Lung (tissue), 12 donors: ENCODE results near the gene USH1G. TPM values are rescaled to one million over a fixed set of nuclear protein-coding genes. Genes with fewer than 3 reads are reported as not detected.
A peak's percentile ranks its signal among the peaks of the same experiment; 100 is the strongest.

Experiments
- ATAC-seq: fragments of 200-7000 bp; cut with Tn5 transposase; one replicate; pipeline ENCODE4 v1.9.1; 2020; ENCODE audit warnings: moderate number of reproducible peaks; ENCODE audit not compliant: insufficient read depth, low FRiP score
- DNase-seq, 3 donors: peaks; one replicate each; pipeline ENCODE4 v3.0.0-alpha.2; 2013 to 2017
- H3K27ac ChIP-seq, 2 donors: one replicate each; pipeline ENCODE4 v1.5.1; 2013; ENCODE audit warnings: mild to moderate bottlenecking in 2 of 2, moderate library complexity in 2 of 2, control low read depth in 1 of 2, inconsistent platforms in 1 of 2, low read depth in 1 of 2, low read length in 1 of 2
- H3K27me3 ChIP-seq, 3 donors: one replicate each; pipeline ENCODE4 v1.5.1; 2013; ENCODE audit warnings: low read length in 2 of 3; ENCODE audit not compliant: control insufficient read depth in 3 of 3, insufficient read depth in 3 of 3
- H3K36me3 ChIP-seq, 4 donors: one replicate each; pipeline ENCODE4 v1.5.1; 2013; ENCODE audit warnings: low read length in 4 of 4, mild to moderate bottlenecking in 1 of 4, moderate library complexity in 1 of 4; ENCODE audit not compliant: control insufficient read depth in 4 of 4, insufficient read depth in 4 of 4
- H3K4me1 ChIP-seq, 5 donors: one replicate each; pipeline ENCODE4 v1.5.1; 2013; ENCODE audit warnings: low read length in 5 of 5, mild to moderate bottlenecking in 2 of 5, moderate library complexity in 1 of 5; ENCODE audit not compliant: control insufficient read depth in 5 of 5, insufficient read depth in 5 of 5
- H3K4me3 ChIP-seq: one replicate; pipeline ENCODE4 v1.5.1; 2013; ENCODE audit warnings: mild to moderate bottlenecking, control low read depth, moderate library complexity
- H3K9ac ChIP-seq, 2 donors: one replicate each; pipeline ENCODE4 v1.5.1; 2013; ENCODE audit warnings: low read length in 2 of 2, control low read depth in 1 of 2; ENCODE audit not compliant: insufficient read depth in 1 of 2
- H3K9me3 ChIP-seq, 4 donors: one replicate each; pipeline ENCODE4 v1.5.1; 2013; ENCODE audit warnings: low read length in 3 of 4, mild to moderate bottlenecking in 1 of 4, moderate library complexity in 1 of 4; ENCODE audit not compliant: control insufficient read depth in 4 of 4, insufficient read depth in 3 of 4
- CTCF ChIP-seq: IDR thresholded peaks from 2 replicates; pipeline ENCODE4 v1.5.1; 2012; ENCODE audit warnings: mild to moderate bottlenecking; ENCODE audit errors: control extremely low read depth, extremely low read depth
- WGBS, 2 donors: extraction: QIAGEN DNeasy Blood & Tissue Kit; methylation state at CpG; one replicate each; pipeline ENCODE4 v1.1.7; 2013; 5-methylcytosine and 5-hydroxymethylcytosine counted together
- polyA plus RNA-seq, 2 donors: library from polyadenylated mRNA; stranded (reverse); fragments of 200-250 nt; gene quantifications; one replicate each; pipeline ENCODE4 v1.2.1, GENCODE V29; 2013
- total RNA-seq, 2 donors: library from RNA; depleted of rRNA in 1 of 2; stranded (reverse); fragments of >200 nt in 1 of 2; gene quantifications; one replicate each; pipeline ENCODE4 v1.2.1, GENCODE V29; 2014 to 2021
- donor health status: control.
- donor health status: control.
- donor health status: Bipolar disorder and iron deficiency.
- donor health status: healthy.
- donor health status: DM: yes; HTN: yes; CAD: no.

USH1G gene
- total and polyA plus RNA-seq, 4 donors: 0.01 TPM; not detected in 3

- DNase-seq: no peak
- Histone ChIP-seq H3K36me3 (no peaks in the 10 kb centered on the region), H3K27ac (no peak overlapping the region), H3K4me1 (peaks cover 0 to 18% (median 2%) of the 10 kb centered on the region in 5 donors), H3K4me3 (no peak overlapping the region), H3K9ac (no peak overlapping the region), H3K9me3 (no peaks in the 10 kb centered on the region), H3K27me3 (no peaks in the 10 kb centered on the region)
- WGBS, 2 donors: 55 to 77% methylated on average over 6 of the region's 6 CpGs
- ATAC-seq: no peak
- no peak for TF ChIP-seq CTCF
These were observed 47.0 kb downstream of the USH1G start for GRCh38 chr17:74875977-74876593.

GRCh38 chr17:74875155-74875976, 47.7 kb downstream of the USH1G start:
- Histone ChIP-seq H3K4me1 (peaks cover 0 to 18% (median 2%) of the 10 kb centered on the region in 5 donors), H3K27me3 (no peaks in the 10 kb centered on the region), H3K9ac (no peak overlapping the region), H3K36me3 (no peaks in the 10 kb centered on the region), H3K9me3 (no peaks in the 10 kb centered on the region), H3K4me3 (no peak overlapping the region), H3K27ac (no peak overlapping the region)
- no peak for ATAC-seq
- 63 to 76% methylated on average over 5 of the region's 5 CpGs for WGBS, 2 donors
- TF ChIP-seq CTCF: no peak
- DNase-seq: peak in 2 of 3 donors; percentile 33 to 50

GRCh38 chr17:74874615-74875037, 48.4 kb downstream of the USH1G start:
- no peak for ATAC-seq
- WGBS, 2 donors: 95 to 99% methylated on average over 5 of the region's 5 CpGs
- Histone ChIP-seq H3K4me3 (no peak overlapping the region), H3K9ac (no peak overlapping the region), H3K9me3 (no peaks in the 10 kb centered on the region), H3K27ac (no peak overlapping the region), H3K36me3 (no peaks in the 10 kb centered on the region), H3K4me1 (peaks cover 0 to 18% (median 2%) of the 10 kb centered on the region in 5 donors), H3K27me3 (no peaks in the 10 kb centered on the region)
- no peak for TF ChIP-seq CTCF
- DNase-seq: no peak
